ENCODE data around the gene SPC24. TPM values are rescaled to one million over a fixed set of nuclear protein-coding genes. Genes with fewer than 3 reads are reported as not detected.
A peak's percentile ranks its signal among the peaks of the same experiment; 100 is the strongest.

Gene SPC24
- total and polyA plus RNA-seq, 12 donors = 0.60 to 16.5 (median 4.2) TPM

GRCh38 chr19:11173516-11174155 lies 18.1 kb upstream of the SPC24 start:
- Histone ChIP-seq H3K36me3 (replicated peaks in 1 of 2) (peaks cover 0 to 88% of the 10 kb centered on the region in 2 donors), H3K27me3 (no peaks in the 10 kb centered on the region), H3K9me3 (replicated peaks in 1 of 3) (no peaks in the 10 kb centered on the region), H3K27ac (no peak overlapping the region), H3K4me3 (no peak overlapping the region), H3K4me1 (replicated peaks in 1 of 2) (peaks cover 5 to 11% of the 10 kb centered on the region in 2 donors)
- DNase-seq = no peak
- intact Hi-C loops (cut with DNase I) = no loop called here
- no peak for TF ChIP-seq POLR2A (IDR thresholded peaks at IDR 0.05)
- TF ChIP-seq CTCF (IDR thresholded peaks at IDR 0.05) = no peak
- WGBS, 4 donors = 80 to 95% (median 84%) methylated on average over 5 to 8 of the region's 8 CpGs

GRCh38 chr19:11172576-11172975 lies 17.0 kb upstream of the SPC24 start:
- 87 to 97% (median 90%) methylated on average over 3 to 6 of the region's 6 CpGs for WGBS, 4 donors
- H3K27ac ChIP-seq = no peak overlapping the region
- H3K27me3 ChIP-seq = no peaks in the 10 kb centered on the region
- no peaks in the 10 kb centered on the region for H3K9me3 ChIP-seq (replicated peaks in 1 of 3)
- intact Hi-C loops (cut with DNase I) = no loop called here
- no peak for DNase-seq
- H3K36me3 ChIP-seq (replicated peaks in 1 of 2) = peaks cover 0 to 88% of the 10 kb centered on the region in 2 donors
- no peak overlapping the region for H3K4me3 ChIP-seq
- H3K4me1 ChIP-seq (replicated peaks in 1 of 2) = peaks cover 5 to 11% of the 10 kb centered on the region in 2 donors
- TF ChIP-seq CTCF (IDR thresholded peaks at IDR 0.05) (no peak), POLR2A (IDR thresholded peaks at IDR 0.05) (no peak)

- WGBS, 4 donors = 34 to 58% (median 43%) methylated on average over 5 of the region's 5 CpGs
- peak in 5 of 7 donors; percentile 59 to 79 (median 72) for DNase-seq
Measured at GRCh38 chr19:11171144-11171543, 15.6 kb upstream of the SPC24 start.

More at GRCh38 chr19:11171144-11171543, 15.6 kb upstream of the SPC24 start:
- no peaks in the 10 kb centered on the region for H3K9me3 ChIP-seq (replicated peaks in 1 of 3)
- peaks cover 5 to 11% of the 10 kb centered on the region in 2 donors for H3K4me1 ChIP-seq (replicated peaks in 1 of 2)
- TF ChIP-seq CTCF (IDR thresholded peaks at IDR 0.05) = no peak
- TF ChIP-seq POLR2A (IDR thresholded peaks at IDR 0.05) = no peak
- peaks cover 0 to 85% of the 10 kb centered on the region in 2 donors for H3K36me3 ChIP-seq (replicated peaks in 1 of 2)
- H3K27ac ChIP-seq = peak overlapping the region in 3 of 5 donors; percentile 13 to 74 (median 52)
- H3K4me3 ChIP-seq = no peak overlapping the region
- H3K27me3 ChIP-seq = no peaks in the 10 kb centered on the region
- intact Hi-C loops (cut with DNase I) = no loop called here
